ENCODE data around the gene VAPA.

DNA sequence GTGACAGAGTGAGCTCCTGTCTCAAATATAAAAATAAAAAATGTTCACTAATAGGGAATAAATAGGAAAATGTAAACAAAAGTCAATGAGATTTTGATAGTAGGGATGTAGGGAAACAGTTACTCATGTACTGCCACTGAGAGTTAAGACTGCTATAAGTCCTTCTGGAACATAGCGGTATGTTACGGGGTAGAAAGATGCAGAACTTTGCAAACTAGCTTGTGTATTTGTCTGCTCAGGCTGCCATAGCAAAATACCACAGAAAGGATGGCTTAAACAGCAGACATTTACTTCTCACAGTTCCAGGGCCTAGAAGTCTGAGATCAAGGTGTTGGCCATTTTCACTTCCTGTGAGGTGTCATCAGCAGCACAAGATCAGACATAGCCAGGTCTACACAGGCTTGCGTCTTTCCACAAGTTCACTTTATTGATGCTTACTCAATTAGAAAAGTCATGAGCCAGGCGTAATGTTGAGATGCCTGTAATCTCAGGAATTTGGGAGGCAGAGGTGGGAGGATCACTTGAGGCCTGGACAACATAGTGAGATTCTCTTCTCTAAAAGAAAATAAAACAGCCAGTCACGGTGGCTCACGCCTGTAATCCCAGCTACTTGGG lies 19.3 kb upstream of the VAPA start:
- TF ChIP-seq TCF7 (CRISPR knock-in tag; IDR thresholded peaks at IDR 0.05; ENCODE audit: low read depth): no peak
- TF ChIP-seq MYBL2 (CRISPR knock-in tag; IDR thresholded peaks at IDR 0.05): no peak
- no peak for TF ChIP-seq RELA (CRISPR knock-in tag; IDR thresholded peaks at IDR 0.05; ENCODE audit: borderline replicate concordance)
- no peak for TF ChIP-seq NFYB (CRISPR knock-in tag; conservative IDR thresholded peaks at IDR 0.05; ENCODE audit: low read depth)
